ENCODE results near the gene GSTT2.
"Not testable (repeated sequence)": the region's sequence is repeated elsewhere in the genome, so short reads cannot be mapped to it uniquely, and the experiment has no call there.

Gene GSTT2

DNA sequence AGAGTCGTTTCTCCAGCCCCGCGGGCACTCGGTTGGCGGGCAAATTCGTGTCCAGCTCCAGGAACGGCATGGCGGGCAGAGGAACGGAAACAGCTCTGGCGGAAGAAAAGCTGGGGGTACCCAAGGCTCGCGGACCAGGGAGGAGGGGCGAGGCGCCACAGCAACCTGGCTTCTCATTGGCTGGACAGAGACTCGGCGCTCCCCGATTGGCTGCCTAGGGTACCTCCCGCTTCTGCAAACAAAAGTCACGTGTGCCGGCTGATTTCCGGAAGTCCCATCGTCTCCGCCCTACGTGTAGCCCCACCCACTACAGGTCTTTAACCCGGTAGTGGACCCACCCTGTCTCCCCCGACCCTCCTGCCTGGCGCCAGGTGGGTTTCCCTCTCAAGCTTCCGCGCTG lies 5.6 kb upstream of the GSTT2 start, which contains the start of gene DDT:
Gene DDT (minus strand): TSS at position 97 of the 400 bp plus-strand sequence. CDS start 27 bp downstream, at position 70.
- DNase-seq (ENCODE audit: low read depth in 2 of 2): not testable (repeated sequence)

DNA sequence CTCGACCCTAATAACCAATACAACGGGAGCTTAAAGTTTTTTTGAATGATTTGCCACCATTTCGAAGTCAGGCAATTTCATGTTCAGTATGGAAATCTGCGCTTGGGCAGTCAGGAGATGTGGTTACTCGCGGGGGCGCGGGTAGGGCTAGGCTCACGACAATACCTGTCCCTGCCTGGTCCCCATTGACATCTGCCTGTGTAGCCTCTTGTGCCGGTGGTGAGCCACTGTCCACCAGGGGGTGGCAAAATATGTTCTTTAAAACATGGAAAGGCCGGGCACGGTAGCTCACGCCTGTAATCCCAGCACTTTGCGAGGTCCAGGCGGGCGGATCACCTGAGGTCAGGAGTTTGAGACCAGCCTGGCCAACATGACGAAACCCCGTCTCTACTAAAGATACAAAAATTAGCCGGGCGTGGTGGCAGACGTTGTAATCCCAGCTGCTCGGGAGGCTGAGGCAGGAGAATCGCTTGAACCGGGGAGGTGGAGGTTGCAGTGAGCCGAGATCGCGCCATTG lies 5.0 kb upstream of the GSTT2 start:
- not testable (repeated sequence) for DNase-seq (ENCODE audit: low read depth in 2 of 2)

DNA sequence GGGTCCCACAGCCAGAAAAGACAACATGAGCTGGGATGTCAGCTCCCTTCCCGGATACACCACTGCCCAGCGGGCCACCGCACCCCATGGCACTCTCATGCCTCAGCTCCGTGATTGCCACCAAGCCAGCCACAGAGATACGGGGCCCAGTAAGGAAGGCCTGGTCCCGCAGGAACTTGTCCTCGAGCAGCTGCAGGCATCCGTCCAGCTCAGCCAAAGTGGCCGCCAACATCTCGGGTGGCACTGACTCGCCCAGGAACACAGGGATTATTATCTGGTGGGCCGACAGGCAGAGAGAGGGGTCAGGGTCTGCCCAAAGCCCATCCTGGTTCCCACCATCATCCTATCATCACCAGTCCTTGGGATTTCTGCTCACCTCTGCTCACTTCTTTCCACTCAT lies 2.6 kb upstream of the GSTT2 start:
- DNase-seq (ENCODE audit: low read depth in 2 of 2): not testable (repeated sequence)

DNA sequence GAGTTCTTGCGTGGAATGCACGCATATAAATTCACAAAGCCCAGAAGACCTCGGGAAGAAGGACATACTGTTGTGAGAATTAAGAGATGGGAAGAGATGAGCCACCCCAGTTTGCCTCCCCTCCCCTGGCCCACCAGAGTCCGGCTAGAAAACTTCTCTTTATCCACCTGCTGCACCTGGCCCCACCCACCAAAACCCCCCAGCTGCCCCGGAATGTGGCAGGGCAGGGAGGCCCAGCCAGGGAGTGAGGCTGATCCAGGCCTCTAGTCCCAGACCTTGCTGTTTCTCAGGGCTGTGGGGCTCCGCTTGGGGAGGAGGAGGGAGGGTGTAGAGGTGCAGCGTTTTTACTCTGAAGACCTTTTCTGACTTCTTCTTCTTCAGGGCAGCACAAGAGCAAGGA lies 633 bp downstream of the GSTT2 start:
- DNase-seq (ENCODE audit: low read depth in 2 of 2): not testable (repeated sequence)

DNA sequence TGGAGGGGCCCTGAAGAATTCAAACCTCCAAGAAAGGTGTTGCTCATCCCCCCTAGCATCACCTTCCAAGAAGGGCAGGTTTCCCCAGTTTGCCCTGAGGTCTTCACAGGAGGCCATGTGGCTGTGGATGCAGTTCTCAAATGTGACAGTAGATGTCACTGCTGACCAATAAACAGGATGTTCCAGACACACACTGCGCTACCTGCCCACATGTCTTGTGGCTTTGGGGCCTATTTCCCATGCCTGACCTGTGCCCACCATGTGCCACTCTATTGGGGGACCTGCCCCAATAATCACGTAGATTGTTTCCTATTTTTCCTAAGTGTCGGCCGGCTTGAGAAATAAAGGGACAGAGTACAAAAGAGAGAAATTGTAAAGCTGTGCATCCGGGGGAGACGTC lies 4.5 kb downstream of the GSTT2 start:
- no peak for DNase-seq (ENCODE audit: low read depth in 2 of 2)

DNA sequence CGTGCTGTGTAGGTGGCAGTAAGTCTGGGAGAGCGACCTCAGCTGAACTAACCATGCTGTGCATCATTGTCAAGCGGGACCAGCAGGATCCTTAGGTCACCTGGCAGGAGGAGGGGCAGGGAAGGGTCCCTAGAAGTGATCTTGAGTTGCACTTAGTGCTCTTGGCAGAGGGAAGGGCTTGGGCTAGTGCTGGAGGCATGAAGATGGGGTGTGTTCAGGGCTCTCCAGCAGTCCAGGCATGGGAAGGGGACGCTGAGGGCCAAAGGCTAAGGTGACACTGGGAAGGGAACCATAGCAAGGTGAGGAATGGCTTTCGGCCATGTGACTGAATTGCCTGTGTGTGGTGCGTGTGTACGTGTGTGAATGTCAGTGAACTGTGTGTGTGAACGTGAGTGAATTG lies 6.2 kb downstream of the GSTT2 start:
- DNase-seq (ENCODE audit: low read depth in 2 of 2): not testable (repeated sequence)

DNA sequence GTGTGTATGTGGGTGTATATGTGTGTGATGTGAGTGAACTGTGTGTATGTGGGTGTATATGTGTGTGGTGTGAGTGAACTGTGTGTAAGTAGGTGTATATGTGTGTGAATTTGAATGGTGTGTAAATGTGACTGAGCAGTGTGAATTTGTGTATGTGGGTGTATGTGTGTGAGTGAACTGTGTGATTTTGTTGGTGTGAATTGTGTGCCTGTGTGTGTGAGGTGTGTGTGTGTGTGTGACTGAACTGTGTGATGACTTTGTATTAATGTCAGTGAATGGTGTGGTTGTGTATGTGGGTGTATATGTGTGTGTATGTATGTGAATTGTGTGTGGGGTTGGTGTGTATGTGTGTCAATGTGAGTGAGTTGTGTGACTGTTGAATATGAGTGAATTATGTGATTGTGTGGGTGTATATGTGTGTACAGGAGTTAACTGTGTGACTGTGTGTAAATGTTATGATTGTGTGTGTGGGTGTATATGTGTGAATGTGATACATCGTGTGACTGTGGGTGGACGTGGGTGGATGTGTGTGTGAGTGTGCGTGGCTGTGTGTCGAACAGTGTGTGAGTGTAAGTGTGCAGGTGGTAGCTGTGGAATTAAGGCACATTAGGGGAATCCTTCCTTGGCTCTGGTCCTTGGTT lies 6.7 kb downstream of the GSTT2 start:
- not testable (repeated sequence) for DNase-seq (ENCODE audit: low read depth in 2 of 2)

DNA sequence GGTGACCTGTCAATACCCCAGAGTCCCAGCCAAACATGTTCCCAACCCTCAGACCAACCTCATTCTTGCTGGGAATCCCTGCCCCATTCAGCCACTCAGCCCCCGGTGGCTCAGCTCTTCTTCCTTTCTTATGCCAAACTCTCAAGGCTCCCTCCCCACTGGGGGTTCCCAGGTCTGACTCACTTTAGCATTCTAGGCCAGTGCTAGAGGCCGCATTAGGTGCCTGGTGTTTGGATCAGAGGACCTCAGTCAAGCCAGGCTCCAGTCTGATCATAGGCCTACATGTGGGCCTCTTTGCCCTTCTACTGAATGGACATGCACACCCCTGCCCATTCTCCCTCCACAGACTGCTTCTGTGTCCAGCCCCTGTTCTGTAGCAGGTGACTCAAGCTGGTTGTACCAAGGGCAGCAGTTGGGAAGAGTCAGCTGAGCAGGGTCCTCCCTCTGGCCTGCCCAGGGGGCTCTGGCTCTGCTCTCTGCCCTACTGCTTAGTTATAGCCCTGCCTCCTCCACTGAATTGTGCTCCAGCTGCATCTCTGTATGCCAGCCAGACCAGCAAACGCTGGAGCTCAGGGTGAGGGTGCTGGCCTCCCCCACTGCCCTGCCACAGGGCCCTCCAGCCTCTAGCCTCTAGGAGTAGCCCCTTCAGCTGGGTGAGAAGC lies 9.8 kb downstream of the GSTT2 start:
- DNase-seq (ENCODE audit: low read depth in 2 of 2): not testable (repeated sequence)

DNA sequence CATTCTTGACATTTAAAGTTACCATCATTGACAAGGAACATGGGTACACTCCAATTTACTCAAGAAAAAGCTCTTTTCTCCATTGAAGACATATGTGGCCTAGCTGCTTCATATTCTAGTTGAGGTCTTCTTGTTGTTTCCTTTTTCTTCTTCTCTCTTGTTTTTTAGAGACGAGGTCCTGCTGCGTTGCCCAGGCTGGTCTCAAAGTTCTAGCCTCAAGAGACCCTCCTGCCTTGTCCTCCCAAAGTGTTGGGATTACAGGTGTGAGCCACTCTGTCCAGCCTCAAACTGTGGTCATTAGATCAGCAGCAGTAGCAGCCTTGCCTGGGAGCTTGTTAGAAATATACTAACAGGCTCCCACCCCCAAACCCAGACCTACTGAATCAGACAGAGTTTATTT lies 13.1 kb downstream of the GSTT2 start:
- not testable (repeated sequence) for DNase-seq (ENCODE audit: low read depth in 2 of 2)

DNA sequence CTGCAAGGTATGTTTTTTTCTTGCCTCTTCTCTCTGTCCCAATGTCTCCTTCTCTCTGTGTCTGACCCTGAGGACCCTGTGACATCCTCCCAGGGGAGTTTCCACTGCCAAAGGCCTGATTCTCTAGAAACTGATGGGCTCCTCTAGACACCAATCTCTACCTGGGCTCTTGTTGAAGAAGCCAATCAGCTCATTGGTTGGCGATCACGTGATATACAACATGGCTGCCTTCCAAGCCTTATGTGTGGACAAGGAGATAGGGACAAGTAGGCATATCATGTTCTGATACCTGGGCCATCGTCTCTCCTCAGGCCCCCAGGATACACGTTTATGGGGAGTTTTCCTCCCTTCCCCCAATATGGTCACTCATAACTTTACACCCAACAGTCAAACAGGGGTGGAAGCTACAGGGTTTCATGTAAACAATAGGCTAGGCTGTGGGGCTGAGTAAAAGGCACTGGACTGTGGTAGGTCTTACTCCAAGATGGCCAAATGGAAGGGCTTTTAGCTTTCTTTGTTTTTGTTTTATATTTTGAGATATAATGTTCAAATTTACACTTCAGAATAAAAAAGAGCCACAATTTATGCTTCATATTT lies 13.7 kb downstream of the GSTT2 start:
- not testable (repeated sequence) for DNase-seq (ENCODE audit: low read depth in 2 of 2)

DNA sequence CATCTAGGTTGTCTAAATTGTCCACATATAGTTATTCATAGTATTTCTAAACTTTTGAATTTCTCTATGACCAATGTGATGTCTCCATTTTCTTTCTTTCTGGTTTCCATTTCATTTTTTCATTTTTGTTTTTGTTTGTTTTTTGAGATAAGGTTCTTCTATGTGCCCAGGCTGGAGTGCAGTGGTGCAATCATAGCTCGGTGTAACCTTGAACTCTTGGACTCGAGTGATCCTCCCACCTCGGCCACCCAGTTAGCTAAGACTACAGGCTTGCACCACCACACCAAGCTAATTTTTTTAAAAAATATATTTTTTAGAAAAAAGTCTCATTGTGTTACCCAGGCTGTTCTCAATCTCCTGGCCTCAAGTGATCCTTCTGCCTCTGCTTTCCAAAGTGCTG lies 17.2 kb downstream of the GSTT2 start:
- no peak for DNase-seq (ENCODE audit: low read depth in 2 of 2)

DNA sequence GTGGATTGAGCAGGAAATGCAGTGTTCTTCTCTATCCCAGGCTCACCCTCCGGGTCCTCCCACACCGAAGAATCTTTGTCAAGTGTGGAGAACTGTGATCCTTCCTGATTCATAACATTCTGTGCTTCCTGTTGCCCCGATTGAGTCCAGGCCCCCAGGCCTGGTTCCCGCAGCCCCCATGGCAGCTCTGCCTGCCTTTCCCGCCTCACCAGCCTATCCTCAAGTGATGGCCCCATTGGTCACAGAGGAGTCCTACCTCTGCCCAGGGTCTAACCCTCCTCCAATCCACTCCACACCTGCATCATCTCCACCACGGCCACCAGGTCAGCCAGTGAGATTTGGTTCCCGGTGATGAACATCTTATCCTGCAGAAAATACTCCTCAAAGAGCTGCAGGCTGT lies 19.8 kb downstream of the GSTT2 start:
- not testable (repeated sequence) for DNase-seq (ENCODE audit: low read depth in 2 of 2)

DNA sequence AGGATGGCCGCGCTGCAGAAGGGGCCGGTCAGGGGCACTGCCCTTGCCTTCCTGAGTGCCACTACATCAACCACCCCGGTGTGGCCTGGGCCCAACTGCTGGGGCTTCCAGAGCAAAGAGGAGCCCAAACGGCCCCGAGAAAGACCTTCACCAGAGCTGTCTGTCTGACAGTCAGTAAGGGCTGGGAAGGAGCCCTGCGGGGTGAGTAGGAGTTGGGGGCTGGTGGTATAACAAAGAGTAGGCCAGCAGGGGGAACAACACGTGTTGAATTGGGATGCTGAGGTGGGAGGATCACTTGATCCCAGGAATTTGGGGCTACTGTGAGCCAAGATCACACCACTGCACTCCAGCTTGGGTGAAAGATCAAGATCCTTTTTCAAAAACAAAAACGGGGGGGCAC lies 21.4 kb downstream of the GSTT2 start:
- no peak for DNase-seq (ENCODE audit: low read depth in 2 of 2)

DNA sequence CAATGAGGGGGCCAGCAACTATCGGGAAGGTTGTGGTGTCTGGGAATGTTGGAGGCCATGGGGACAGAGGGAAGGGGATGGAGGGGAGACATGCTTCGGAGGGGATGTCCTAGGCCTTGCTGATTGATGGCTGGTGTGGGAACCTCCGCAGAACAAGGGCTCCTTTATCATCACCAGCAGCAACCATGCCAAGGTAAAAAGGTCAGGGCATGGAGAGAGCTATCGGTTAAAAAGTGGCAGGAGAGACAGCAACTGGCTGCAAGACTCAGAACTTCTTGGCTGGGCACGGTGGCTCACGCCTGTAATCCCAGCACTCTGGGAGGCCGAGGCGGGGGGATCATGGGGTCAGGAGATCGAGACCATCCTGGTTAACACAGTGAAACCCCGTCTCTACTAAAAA lies 22.3 kb downstream of the GSTT2 start:
- DNase-seq (ENCODE audit: low read depth in 2 of 2): no peak

DNA sequence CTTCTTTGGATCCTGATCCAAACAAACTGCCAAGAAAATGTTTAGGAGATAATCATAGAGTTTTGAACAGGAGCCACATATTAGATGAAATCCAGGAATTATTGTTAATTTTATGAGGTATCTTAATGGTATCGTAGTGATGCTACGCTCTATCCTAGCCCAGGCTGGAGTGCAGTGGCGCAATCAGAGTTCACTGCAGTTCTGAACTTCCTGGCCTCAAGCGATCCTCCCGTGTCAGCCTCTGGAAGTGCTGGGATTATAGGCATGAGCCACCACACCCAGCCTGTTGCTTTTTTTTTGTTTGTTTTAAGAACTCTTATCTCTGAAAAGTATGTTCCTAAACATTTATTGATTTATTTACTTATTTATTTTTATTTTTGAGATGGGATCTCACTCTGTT lies 22.9 kb downstream of the GSTT2 start:
- no peak for DNase-seq (ENCODE audit: low read depth in 2 of 2)

DNA sequence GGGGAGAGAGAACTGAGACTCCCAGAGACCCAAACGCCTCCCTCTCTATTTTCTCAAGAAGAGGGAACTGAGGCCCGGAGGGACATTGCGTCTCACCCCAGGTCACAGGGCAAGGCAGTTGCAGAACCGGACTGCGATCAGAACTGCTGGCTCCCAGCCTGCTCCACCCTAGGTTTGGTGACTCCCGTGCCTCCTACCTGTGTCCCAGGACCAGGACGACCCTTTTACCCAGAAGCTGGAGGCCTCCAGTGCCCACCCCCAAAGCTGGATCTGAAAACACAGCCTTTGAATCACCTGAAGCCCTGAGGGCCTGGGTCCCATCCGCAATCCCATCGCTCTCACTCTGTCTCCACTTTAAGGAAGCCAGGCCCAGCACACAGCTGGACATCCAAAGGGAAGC lies 24.0 kb downstream of the GSTT2 start:
- no peak for DNase-seq (ENCODE audit: low read depth in 2 of 2)

DNA sequence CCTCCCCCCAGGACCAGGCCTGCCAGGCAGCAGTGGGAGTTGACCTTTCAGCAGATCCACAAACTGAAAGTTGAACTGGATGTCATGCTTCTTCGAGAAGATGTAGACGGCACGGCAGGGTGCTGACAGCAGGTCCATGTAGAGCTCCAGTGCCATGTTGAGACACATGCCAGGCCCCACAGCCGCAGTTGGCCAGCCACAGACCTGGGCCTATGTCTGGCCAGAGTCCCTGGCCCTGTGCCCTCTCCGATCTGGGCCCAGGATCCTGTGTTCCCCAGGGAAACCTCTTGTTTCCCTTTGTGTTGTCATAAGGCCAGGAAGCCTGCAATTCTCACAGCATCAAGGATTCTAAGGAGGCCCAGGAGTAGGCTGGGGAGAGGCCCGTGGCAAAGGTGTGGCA lies 25.3 kb downstream of the GSTT2 start, which contains the start of gene GSTT4:
Gene GSTT4 (minus strand): TSS at position 253 of the 400 bp plus-strand sequence. CDS start 97 bp downstream, at position 156.
- DNase-seq (ENCODE audit: low read depth in 2 of 2): no peak

DNA sequence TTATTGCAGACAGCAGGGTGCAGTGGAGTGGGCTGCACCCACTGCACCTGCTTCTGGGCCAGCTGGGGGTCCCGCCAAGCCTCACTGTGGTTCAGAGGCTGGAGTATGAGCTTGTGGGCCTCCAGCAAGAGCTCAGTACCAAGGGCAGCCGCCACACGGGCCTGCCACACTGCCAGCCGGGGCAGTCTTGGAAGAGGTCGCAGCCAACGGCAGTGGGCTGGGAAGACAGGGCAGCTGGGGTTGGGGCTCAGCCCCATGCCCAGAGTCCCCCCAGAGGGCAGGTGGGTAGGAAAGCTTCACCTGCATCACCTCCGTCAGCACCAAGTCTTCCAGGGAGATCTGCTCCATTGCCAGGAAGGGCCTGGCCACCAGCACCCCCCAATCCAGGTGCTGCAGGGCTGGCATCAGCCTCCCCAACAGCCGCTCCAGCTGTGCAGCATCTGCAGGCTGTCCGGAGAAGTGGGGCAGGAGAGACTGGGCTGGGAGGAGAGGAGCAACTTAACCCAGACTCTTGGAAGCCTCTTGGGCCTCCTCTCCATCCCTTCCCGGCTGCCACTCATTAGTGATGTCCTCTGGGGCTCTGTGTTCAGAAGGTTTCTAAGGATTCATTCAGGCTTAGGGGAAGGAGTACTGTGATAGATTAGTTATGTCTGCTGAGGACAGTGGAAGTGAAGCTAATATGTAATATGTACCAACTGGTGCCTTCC lies 26.4 kb downstream of the GSTT2 start:
- DNase-seq (ENCODE audit: low read depth in 2 of 2): no peak

DNA sequence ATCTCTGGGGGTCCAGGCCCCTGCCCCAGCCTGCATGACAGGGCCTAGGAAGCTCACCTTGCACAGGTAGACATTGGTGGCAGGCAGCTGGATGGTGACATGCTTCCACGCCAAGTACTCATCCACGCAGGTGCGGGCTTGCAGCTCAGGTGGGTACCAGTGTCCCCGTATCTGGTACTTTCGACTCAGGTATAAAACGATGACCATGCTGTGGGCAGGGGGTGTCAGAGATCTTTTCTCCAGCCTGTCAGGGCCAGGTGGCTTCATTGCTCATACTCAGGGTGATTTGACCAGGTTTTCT lies 26.9 kb downstream of the GSTT2 start:
- DNase-seq (ENCODE audit: low read depth in 2 of 2): no peak

DNA sequence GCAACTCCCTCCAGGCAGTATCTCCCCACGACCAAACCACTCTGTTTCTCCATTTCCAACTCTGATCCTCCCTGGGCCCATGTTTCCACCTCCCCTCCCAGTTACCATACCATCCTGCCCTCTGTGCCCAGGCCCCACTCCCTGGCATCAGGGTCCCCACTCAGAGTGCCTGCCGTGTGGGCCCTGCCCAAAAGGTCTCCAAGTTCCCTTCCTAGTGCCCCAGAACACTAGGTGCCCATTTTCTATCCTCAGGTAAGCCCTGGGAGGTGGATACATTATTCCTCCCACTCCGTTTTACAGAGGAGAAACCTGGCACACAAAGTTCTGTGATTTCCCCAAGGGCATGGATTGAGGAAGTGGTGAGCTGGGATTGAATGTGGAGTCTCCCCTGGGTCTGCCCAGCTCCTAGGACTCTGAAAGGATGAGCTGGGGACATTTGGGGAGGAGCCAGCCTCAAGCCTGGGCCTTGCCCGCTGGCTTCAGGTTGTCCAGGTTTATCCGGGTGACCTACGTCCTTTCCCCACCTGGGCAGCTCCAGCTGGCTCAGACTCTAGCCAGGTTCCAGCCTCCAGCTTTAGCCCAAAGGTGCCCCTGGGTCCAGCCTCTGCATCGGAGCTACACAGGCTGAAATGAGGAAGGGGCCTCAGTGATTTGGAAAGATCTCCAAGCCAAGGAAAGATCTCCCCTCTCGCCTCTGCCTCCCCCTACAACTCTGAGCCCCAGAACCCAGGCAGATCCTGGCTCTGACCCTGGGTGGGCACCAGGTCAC lies 27.5 kb downstream of the GSTT2 start:
- no peak for DNase-seq (ENCODE audit: low read depth in 2 of 2)

DNA sequence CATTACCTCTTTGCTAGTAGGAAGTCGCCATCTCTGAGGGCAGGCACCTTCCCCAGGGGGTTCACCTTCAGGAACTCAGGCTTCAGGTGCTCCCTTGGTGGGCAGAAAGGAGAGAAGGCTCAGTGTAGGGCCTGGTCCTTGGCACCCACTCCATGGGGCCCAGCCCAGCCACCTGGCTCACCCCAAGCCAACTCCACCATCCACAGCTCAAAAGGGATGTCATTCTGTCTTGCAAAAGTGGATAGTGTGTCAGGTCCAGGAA lies 28.0 kb downstream of the GSTT2 start:
- no peak for DNase-seq (ENCODE audit: low read depth in 2 of 2)
